Smooth muscle cell (in vitro differentiated cells): ENCODE results near the gene ECHDC3. TPM values are rescaled to one million over a fixed set of nuclear protein-coding genes. Genes with fewer than 3 reads are reported as not detected.

Source experiments
- DNase-seq: peaks from one replicate; lab custom pipeline; 2025; ENCODE audit not compliant: unreplicated experiment; lab: John Stamatoyannopoulos, UW
- H2AFZ ChIP-seq: fragments of 200-600 bp; sonication (generic); 2 replicates; pipeline ENCODE4 v1.6.0; 2016; ENCODE audit warnings: antibody characterized with exemption, low read depth, mild to moderate bottlenecking
- H3F3A ChIP-seq: fragments of 200-600 bp; sonication (generic); 2 replicates; pipeline ENCODE4 v1.6.0; 2017; ENCODE audit warnings: antibody characterized with exemption, low read depth
- H3K27ac ChIP-seq: fragments of 200-600 bp; sonication (generic); 2 replicates; pipeline ENCODE4 v1.5.1; 2016; ENCODE audit warnings: low read depth, mild to moderate bottlenecking
- H3K27me3 ChIP-seq: fragments of 200-600 bp; sonication (generic); 2 replicates; pipeline ENCODE4 v1.6.1; 2016; ENCODE audit warnings: low read depth, mild to moderate bottlenecking
- H3K36me3 ChIP-seq: fragments of 200-600 bp; sonication (generic); 2 replicates; pipeline ENCODE4 v1.5.1; 2016; ENCODE audit warnings: low read depth
- H3K4me1 ChIP-seq: fragments of 200-600 bp; sonication (generic); 2 replicates; pipeline ENCODE4 v1.5.1; 2016; ENCODE audit warnings: low read depth
- H3K4me2 ChIP-seq: fragments of 200-600 bp; sonication (generic); 2 replicates; pipeline ENCODE4 v1.6.0; 2016; ENCODE audit warnings: mild to moderate bottlenecking
- H3K4me3 ChIP-seq: fragments of 200-600 bp; sonication (generic); 2 replicates; pipeline ENCODE4 v1.5.1; 2016; ENCODE audit warnings: mild to moderate bottlenecking
- H3K79me2 ChIP-seq: fragments of 200-600 bp; sonication (generic); 2 replicates; pipeline ENCODE4 v1.6.0; 2016; ENCODE audit warnings: low read depth, mild to moderate bottlenecking
- H3K9ac ChIP-seq: fragments of 200-600 bp; sonication (generic); 2 replicates; pipeline ENCODE4 v1.6.0; 2016; ENCODE audit warnings: low read depth
- H3K9me3 ChIP-seq: fragments of 200-600 bp; sonication (generic); replicated peaks from 2 replicates; pipeline ENCODE4 v1.5.1; 2016; ENCODE audit warnings: low read depth
- H4K20me1 ChIP-seq: fragments of 200-600 bp; sonication (generic); 2 replicates; pipeline ENCODE4 v1.6.0; 2016; ENCODE audit warnings: low read depth
- CTCF ChIP-seq: fragments of 200-600 bp; sonication (generic); IDR thresholded peaks from 2 replicates; pipeline ENCODE4 v1.5.1; 2017; ENCODE audit warnings: borderline replicate concordance, mild to moderate bottlenecking, antibody characterized with exemption; ENCODE audit not compliant: insufficient read depth, poor library complexity, severe bottlenecking
- WGBS: methylation state at CpG from one replicate; pipeline ENCODE4 v1.1.7; 2016; ENCODE audit warnings: low lambda C conversion rate; 5-methylcytosine and 5-hydroxymethylcytosine counted together
- polyA plus RNA-seq: library from polyadenylated mRNA; unstranded; fragments of >200 nt; fragmentation: Nextera tagmentation; extraction: Ambion mirVana; gene quantifications from 2 replicates; pipeline ENCODE4 v1.2.1, GENCODE V29; 2016
- total RNA-seq: library from RNA; depleted of rRNA; stranded (reverse); fragments of >200 nt; gene quantifications from 2 replicates; pipeline ENCODE4 v1.2.3, GENCODE V29; 2014

Gene ECHDC3
- total and polyA plus RNA-seq, 2 experiments from 2014 or later: 8.7 to 10.2 TPM

GRCh38 chr10:11740907-11741306, 1.3 kb upstream of the ECHDC3 start:
- Histone ChIP-seq H3K4me1 (peaks cover 5% of the 10 kb centered on the region), H3K9ac (no peak overlapping the region), H3K27ac (no peak overlapping the region), H3K36me3 (no peaks in the 10 kb centered on the region), H4K20me1 (no peaks in the 10 kb centered on the region), H3K27me3 (no peaks in the 10 kb centered on the region), H3K4me3 (no peak overlapping the region), H2AFZ (no peak overlapping the region), H3K4me2 (no peak overlapping the region), H3K9me3 (no peaks in the 10 kb centered on the region), H3F3A (no peaks in the 10 kb centered on the region), H3K79me2 (no peaks in the 10 kb centered on the region)
- 96% methylated on average over 11 of the region's 11 CpGs for WGBS
- TF ChIP-seq CTCF: no peak
- no peak for DNase-seq

- TF ChIP-seq CTCF: no peak
These were observed 574 bp upstream of the ECHDC3 start for GRCh38 chr10:11741608-11742007.

GRCh38 chr10:11742779-11743298, 657 bp downstream of the ECHDC3 start:
- WGBS: 67% methylated on average over 31 of the region's 31 CpGs
- H3F3A ChIP-seq: no peaks in the 10 kb centered on the region
- H3K4me3 ChIP-seq: peak overlapping the region; percentile 45
- H3K27me3 ChIP-seq: no peaks in the 10 kb centered on the region
- no peaks in the 10 kb centered on the region for H3K36me3 ChIP-seq
- H3K9me3 ChIP-seq: no peaks in the 10 kb centered on the region
- peak overlapping the region; percentile 37 for H2AFZ ChIP-seq
- DNase-seq: no peak
- no peak for TF ChIP-seq CTCF
- H3K9ac ChIP-seq: no peak overlapping the region
- peak overlapping the region; percentile 81 for H3K4me2 ChIP-seq
- H3K4me1 ChIP-seq: no peaks in the 10 kb centered on the region
- H4K20me1 ChIP-seq: no peaks in the 10 kb centered on the region
- no peak overlapping the region for H3K27ac ChIP-seq
- no peaks in the 10 kb centered on the region for H3K79me2 ChIP-seq

More at GRCh38 chr10:11741608-11742007, 574 bp upstream of the ECHDC3 start:
- Histone ChIP-seq H4K20me1 (no peaks in the 10 kb centered on the region), H3K4me3 (peak overlapping the region; percentile 44), H3K4me1 (peaks cover 5% of the 10 kb centered on the region), H2AFZ (no peak overlapping the region), H3K79me2 (no peaks in the 10 kb centered on the region), H3K9ac (no peak overlapping the region), H3K9me3 (no peaks in the 10 kb centered on the region), H3K27ac (no peak overlapping the region), H3K27me3 (no peaks in the 10 kb centered on the region), H3F3A (no peaks in the 10 kb centered on the region), H3K36me3 (no peaks in the 10 kb centered on the region), H3K4me2 (peak overlapping the region; percentile 73)
- WGBS: 93% methylated on average over 16 of the region's 16 CpGs
- no peak for DNase-seq
